ENCODE results near the gene VIL1.

The VIL1 gene

GRCh38 chr2:218406209-218406948 lies 12.5 kb upstream of the VIL1 start:
- DNase-seq (ENCODE audit: low read depth), result peak; percentile 87

DNA sequence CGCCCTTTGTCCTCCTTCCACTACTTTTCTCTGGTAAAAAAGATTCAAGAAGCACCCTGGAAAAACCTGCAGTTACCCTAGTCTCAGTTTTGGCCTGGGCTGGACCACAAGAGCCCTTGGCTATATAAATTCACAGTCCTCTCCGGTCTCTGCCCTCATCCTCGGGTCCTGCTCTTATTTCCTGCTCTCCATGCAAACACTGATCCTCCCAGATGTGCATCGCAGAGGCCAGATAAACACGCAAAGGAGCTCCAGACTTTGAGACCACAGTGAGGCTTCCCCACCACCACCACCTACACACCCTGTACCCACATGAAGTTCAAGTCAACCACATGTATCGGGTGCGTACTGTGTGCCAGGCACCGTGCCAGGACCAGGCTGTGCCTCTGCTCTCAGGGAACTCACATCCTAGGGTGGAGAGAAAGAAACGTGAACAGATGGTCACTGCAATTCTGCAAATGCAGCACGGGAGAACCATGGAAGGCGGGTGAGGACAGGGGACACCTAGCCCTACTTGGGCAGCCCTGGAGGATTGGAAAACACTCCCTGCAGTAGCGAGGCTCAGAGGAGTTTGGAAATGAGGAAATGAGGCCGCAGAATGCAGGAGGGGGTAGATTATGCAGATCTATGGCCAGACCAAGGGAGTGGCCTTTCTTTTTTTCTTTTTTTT lies 11.8 kb upstream of the VIL1 start:
- DNase-seq (ENCODE audit: low read depth), result peak; percentile 46

DNA sequence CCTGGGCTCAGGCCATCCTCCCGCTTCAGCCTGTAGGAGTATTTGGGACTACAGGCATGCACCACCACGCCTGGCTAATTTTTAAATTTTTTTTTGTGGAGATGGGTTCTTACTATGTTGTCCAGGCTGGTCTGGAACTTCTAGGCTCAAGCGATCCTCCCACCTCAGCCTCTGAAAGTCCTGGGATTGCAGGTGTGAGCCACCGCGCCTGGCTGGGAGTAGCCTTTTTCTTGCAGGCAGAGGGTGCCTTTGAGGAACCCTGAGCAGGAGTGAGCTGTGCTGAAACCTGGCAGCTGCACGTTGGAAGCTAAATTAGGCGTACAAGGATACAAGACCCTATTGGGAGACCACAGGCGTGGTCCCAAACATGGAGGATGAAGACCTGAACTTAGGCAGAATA lies 11.2 kb upstream of the VIL1 start:
- no peak for DNase-seq (ENCODE audit: low read depth)

DNA sequence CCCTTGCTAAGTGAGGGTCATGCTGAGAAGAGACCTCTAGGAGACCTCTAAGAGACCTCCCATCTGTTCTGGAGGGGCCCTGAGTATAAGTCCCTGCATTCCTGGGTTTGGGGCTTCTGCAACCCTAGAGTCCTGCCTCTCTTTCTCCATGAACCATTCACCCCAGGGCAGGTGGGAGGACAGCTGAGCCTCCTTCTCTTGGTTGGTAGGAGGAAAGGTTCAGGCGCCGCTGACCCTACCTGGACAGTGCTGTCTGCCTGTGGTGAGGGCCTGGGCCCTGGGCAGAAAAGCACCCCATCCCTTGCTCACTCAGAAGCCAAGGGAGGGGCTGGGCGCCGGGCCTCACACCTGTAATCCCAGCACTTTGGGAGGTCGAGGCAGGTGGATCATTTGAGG lies 604 bp upstream of the VIL1 start:
- no peak for DNase-seq (ENCODE audit: low read depth)

DNA sequence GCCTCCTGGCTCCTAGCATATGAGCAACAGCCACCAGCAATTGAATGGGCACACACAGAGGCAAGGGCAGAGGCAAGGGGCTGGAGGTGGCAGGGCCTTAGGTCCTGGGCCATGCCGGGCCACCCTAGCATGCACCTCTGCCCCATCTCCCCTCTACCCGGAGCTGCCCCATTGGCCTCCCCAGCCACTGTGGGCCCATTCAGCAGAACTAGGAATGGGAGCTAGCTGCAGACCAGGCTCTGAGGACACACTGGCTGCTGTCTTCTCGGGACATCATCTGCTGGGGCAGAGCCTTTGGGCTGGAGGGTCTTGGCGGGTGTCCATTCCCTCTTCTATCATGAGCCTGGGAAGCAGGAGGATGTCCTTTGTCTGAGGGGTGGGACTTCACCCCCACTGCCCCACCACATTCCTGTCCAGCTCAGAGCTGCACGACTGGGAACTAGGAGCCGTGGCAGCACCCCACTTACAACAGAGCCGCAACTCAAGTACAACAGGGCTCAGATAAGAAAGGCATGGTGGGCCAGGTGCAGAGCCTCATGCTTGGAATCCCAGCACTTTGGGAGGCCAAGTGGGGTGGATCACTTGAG lies 800 bp downstream of the VIL1 start:
- DNase-seq (ENCODE audit: low read depth), result no peak

- DNase-seq (ENCODE audit: low read depth), result no peak
These were observed 2.1 kb downstream of the VIL1 start for GRCh38 chr2:218421027-218421426.

GRCh38 chr2:218422403-218423086 lies 3.6 kb downstream of the VIL1 start:
- no peak for DNase-seq (ENCODE audit: low read depth)

DNA sequence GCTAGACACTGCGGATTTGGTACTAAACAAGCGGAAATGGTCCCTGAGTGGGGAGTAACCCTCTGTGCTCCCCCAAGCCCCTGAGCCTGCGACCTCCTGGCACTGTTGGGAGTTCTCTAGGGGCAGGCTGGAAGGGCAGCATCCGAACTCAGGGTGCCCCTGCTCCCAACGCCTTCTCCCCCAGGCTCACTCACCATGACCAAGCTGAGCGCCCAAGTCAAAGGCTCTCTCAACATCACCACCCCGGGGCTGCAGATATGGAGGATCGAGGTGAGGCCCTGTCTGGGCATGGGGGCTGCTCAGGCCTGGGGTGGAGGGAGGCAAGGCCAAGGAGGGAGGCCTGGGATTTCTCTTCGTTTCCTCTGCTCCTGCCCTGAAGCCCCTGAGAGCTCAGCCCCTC lies 4.7 kb downstream of the VIL1 start:
- no peak for DNase-seq (ENCODE audit: low read depth)

DNA sequence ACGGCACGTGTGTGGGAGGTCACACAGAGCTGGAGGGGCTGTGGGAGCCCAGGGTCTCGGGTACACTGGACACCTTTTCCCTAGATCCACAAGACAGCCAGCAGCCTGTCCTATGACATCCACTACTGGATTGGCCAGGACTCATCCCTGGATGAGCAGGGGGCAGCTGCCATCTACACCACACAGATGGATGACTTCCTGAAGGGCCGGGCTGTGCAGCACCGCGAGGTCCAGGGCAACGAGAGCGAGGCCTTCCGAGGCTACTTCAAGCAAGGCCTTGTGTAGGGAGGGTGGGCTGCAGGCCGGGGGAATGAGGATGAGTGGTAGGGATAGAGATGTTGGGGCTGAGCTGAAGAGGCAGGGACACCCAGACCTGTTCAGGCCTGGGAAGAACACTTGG lies 6.6 kb downstream of the VIL1 start:
- no peak for DNase-seq (ENCODE audit: low read depth)

GRCh38 chr2:218427741-218428140 lies 8.8 kb downstream of the VIL1 start:
- DNase-seq (ENCODE audit: low read depth), result no peak

GRCh38 chr2:218428846-218429558 lies 10.1 kb downstream of the VIL1 start:
- no peak for DNase-seq (ENCODE audit: low read depth)

GRCh38 chr2:218429911-218430692 lies 11.2 kb downstream of the VIL1 start:
- DNase-seq (ENCODE audit: low read depth), result no peak

- DNase-seq (ENCODE audit: low read depth), result no peak
These were observed 11.8 kb downstream of the VIL1 start for GRCh38 chr2:218430721-218431120.

GRCh38 chr2:218431878-218432277 lies 13.0 kb downstream of the VIL1 start:
- no peak for DNase-seq (ENCODE audit: low read depth)

GRCh38 chr2:218432676-218433365 lies 13.9 kb downstream of the VIL1 start:
- DNase-seq (ENCODE audit: low read depth), result no peak

- no peak for DNase-seq (ENCODE audit: low read depth)
These were observed 15.5 kb downstream of the VIL1 start for GRCh38 chr2:218434456-218434855.

DNA sequence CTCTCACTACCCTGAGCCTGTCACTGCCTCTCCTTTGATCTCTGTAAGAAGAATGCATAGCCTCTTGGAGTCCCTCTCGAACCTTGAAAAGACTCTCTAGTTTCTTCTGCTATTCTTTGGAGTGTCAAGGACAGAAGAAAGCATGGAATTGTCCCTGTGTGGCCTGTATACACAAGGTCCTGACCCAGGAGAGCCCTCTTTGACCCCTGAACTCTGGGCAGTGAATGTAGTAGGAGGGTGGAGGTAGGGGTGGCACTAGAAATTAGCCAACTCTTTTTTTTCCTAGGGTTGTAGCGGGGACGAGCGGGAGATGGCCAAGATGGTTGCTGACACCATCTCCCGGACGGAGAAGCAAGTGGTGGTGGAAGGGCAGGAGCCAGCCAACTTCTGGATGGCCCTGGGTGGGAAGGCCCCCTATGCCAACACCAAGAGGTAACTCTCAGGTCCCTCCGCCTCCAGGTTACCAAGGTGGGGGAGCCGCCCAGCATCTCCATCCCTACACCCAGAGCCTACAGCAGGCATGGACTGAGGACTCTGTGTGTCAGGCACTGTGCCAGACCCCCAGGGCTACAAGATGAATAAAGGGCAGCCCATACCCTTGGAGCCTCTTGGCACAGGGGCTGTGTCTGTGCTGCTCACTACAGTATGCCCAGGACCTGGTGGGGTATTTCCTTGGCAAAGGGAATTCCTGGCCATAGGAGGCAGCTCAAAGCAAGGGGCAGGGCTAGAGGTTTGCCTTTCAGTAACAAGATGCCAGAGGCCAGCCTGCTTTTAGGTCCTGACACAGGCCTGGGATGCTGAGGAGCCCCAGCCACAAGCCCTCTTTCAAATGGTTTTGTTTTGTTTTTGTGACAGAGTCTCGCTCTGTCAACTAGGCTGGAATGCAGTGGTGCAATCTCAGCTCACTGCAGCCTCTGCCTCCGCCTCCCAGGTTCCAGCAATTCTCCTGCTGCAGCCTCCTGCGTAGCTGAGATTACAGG lies 16.4 kb downstream of the VIL1 start:
- no peak for DNase-seq (ENCODE audit: low read depth)

DNA sequence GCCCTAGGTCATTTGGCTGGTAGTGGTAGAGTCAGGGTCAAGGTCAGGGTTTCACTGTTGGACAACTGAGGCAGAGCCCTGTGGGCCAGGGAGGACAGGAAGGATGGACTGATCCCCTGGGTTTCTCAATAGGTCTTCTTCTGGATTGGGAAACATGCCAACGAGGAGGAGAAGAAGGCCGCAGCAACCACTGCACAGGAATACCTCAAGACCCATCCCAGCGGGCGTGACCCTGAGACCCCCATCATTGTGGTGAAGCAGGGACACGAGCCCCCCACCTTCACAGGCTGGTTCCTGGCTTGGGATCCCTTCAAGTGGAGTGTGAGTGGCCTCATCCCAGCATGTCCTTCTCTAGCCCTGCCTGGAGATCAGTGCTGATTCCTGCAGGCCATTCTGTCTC lies 18.1 kb downstream of the VIL1 start:
- DNase-seq (ENCODE audit: low read depth), result no peak

DNA sequence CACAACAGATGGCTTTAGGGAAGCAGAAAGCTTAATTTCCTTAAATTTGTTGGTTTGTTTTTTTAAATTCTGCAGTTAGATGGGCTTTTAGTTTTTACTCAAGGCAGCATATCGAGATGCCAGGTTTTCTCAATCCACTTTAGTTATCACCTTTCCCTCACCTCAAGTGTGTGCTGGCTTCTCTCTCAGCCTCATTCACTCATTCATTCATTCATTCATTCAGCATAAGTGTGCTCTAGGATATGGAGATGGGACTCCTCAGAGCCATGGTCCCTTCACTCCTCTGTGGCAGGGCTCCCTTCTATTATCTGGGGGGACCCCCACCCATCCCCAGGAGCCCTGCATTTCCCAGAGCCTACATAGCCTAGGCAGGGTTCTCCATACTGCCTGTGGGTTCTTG lies 19.0 kb downstream of the VIL1 start:
- no peak for DNase-seq (ENCODE audit: low read depth)

- DNase-seq (ENCODE audit: low read depth), result no peak
These were observed 19.7 kb downstream of the VIL1 start for GRCh38 chr2:218438596-218438995.
